T follicular helper cell (primary cell): Measurements from ENCODE around the gene ADCYAP1.

Source experiments
- DNase-seq: peaks from one replicate; pipeline ENCODE4 v3.0.0-alpha.2; 2020; ENCODE audit warnings: low read depth

ADCYAP1 gene

DNA sequence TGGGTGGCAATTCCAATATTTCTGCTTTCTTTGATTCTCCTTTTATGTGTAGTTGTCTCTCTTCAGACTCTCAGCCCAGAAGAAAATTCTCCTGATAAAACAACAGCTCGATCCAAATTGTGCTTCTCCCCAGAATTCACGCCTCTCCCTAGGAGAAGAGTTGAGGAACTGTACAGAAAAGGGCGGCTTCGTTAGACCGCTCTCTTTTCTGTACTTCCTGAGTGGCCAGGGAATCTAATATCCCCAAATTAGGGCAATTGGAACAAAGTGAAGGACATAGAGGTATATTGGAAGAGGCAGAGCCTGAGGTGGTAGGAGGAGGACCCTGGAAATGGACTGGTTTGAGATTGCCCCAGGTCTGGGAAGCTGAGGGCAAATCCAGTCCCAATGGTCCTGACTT lies 5.6 kb downstream of the ADCYAP1 start:
- DNase-seq, result no peak

DNA sequence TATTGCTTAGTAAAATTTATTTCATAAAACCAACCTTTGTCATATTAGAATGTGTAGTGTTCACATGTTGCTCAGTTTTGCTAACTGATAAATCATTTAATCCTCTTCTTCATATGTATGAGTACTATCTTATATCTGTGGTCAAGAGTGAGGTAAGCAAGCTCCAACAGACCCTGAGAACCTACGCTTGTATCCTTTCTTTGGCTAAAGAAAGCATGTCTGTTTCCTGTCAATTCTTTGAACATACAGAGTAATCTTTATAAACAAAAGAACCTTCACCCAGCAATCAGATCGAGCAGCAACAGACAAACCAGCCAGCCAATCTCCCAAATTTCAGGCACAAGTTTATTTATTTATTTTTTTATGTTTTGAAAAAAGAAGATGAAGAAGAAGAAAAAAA lies 6.4 kb downstream of the ADCYAP1 start:
- no peak for DNase-seq

DNA sequence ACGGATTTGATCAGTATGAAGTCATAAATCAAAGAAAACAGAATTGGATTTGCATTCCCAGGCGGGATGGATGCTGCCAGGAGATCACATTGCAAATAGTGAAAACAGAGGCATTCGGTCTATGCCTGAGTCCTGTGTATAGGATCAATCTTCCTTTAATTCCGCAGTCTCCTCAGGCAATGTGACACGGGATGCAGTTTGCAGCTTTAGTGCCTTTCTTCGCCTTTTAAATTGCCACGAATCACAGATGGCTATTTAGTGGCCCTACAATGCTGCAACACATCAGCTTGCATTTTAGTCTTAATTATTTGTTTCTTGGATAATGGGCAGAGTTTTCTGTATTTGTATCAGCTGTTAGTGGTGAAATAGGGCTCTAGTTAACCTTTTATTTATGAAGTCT lies 6.8 kb downstream of the ADCYAP1 start:
- DNase-seq, result no peak

DNA sequence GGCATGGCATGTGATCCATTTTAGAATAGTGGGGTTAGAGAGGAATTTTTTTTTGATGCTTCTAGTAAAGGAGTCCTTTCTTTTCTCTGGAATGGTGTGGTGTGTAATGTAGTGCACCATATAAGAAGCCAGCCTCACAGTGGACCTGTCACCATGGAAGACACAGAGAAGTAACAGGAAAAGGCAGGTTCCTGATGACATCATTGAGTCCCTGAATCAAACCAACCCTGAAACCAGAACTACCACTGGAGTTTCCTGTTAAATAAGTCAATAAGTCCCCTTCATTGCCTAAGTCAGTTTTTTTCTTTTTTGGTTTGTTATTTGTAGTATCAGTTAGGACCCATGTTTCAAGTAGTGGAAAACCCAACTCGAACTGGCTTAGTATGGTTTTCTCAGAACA lies 11.9 kb downstream of the ADCYAP1 start:
- no peak for DNase-seq

- no peak for DNase-seq
Observed at GRCh38 chr18:919078-919477, 14.4 kb downstream of the ADCYAP1 start.

DNA sequence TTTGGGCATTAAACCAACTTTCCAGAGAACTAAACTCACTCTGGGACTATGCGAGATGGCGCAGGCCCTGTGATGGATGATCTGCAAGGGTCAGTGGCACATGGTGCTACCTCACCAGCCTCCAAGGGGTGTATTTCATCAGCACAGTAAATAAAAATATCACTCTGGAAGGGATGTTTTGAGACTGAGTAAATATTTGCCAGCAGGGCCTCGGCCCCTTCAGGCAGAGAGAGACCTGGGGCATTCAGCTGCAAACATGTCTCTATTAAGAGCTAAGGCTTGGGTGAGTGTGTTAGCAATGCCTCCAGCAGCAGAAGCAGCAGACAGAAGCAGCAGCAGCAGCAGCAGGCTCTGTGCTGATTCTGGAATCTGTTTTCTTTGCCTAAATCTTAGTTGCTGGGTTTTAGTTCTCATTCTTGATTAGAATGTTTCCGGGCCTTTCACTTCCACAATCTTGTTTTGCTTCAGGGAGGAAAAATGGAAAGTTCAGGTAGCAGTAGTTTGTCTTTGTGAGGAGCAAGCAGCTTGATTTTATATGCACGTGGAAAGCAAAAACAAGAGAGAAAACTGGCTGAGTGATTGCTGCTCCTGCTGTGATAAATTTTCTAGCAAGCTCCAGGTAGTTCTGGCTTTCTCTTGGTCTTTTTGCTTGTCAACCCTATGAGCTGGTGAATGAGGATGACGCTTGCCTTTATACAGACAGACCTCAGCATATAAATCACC lies 18.6 kb downstream of the ADCYAP1 start:
- DNase-seq, result no peak

DNA sequence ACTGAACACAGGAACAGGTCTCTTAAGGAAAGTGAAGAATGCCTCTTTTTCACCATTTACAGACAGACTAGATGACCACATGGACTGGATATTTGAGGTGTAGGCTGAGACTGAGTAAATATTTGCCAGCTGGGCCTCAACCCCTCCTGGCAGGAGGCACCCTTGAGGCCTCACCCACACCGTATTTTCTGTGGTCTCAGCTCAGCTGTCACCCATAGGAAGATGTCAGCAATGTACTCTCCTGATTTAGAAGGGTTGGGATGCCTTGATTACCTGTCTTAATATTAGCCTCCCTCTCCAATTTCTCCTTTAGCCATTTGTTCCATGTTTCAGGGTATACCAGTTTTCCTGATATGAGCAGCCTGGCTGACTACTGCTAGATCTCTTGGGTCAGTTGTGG lies 20.3 kb downstream of the ADCYAP1 start:
- no peak for DNase-seq

GRCh38 chr18:926946-927345 lies 22.3 kb downstream of the ADCYAP1 start:
- DNase-seq, result no peak

DNA sequence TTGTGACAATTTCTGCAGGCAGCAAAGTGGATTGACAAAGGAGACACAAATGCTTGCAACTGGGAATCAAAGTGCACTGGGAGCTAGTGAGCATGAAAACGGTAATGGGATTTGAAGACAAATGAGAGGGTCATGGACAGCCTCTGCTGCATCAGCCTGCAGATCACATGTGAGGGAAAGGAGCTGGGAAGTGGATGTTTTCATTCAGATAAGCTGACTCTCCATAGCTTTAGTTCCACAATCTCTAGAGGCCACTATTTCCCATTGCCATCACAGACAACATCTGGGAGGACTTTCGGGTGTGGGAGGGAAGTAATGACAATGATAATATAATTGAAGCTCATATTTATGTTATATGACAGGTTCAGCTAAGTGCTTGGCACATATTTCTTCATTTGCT lies 28.4 kb downstream of the ADCYAP1 start:
- DNase-seq, result no peak

GRCh38 chr18:934518-935133 lies 30.0 kb downstream of the ADCYAP1 start:
- DNase-seq, result no peak

GRCh38 chr18:936941-937340 lies 32.3 kb downstream of the ADCYAP1 start:
- DNase-seq, result no peak

DNA sequence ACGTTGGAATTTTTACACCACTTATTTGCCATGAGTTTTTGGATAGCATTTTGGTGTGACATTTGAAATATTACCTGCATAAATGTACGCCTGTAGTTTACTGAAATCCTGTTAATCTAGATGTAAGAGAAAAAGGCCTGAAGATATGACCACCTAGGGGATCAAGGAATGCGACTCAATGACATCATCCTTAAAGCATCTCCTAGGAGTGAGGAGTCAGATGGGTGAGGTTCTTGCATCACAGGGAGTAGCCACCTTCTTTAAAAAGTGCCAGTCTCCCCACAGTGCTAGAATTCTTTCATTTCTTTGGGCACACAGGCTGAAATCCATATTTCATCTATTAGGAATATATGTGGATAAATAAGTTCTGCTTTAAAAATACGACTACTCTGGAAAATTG lies 34.5 kb downstream of the ADCYAP1 start:
- DNase-seq, result no peak

DNA sequence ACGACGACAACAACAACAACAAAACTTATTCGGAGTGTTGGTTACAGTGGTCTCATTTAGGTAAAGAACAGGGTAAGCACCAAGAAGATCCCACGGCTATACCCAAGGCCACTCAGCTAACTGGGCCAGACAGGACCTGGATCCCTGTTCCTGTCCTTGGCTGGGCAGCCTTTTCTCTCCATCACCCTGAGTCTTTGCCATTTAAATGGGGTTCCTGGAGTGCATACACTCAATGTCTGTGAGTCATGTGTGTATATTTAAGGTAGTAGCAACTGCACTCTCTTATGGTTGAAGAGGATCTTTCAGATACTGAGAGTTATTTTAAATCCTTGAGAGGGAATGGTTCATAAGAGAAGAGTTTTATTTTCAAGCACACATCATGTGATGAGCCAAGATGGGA lies 35.3 kb downstream of the ADCYAP1 start:
- DNase-seq, result no peak

DNA sequence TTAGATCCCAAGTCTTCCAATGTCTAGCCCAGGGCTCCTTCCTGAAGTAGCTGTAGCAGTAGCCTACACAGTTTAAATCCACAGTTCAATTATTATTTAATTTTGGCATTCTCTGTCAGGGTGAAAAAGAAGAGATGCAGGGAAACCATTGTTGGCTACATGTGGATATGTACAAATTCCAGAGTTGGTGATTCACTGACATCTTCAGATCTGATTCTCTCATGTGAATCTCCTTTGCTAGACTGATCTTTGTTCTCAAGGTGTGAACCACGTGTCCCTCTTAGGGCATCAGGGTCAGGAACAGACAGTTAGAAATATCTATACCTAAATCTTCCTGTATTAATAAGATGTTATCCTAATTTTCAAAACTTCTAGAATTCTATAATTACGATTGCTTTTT lies 36.7 kb downstream of the ADCYAP1 start:
- DNase-seq, result no peak

DNA sequence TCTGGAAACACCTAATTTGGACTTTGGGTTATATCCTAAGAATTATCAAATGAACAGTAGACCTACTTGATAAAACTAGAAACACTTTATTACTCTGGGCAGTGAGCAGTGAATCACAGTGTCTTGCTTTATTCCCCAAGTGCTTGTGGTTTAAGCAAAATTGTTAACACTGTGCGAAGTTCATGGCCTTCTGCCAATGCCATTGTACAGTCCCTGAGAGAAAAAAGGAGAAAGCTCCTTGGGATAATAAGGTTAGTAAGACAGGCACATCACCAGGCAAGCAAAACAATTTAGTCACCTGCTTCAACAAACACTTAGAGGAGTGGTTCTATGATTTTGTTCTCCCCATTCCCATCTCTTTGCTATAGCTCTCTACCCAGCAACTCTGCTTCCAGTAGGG lies 39.8 kb downstream of the ADCYAP1 start:
- DNase-seq, result no peak

GRCh38 chr18:949724-950631 lies 45.3 kb downstream of the ADCYAP1 start:
- no peak for DNase-seq

- no peak for DNase-seq
Observed at GRCh38 chr18:950882-951495, 46.3 kb downstream of the ADCYAP1 start.

GRCh38 chr18:955384-956066 lies 50.9 kb downstream of the ADCYAP1 start:
- DNase-seq, result no peak

DNA sequence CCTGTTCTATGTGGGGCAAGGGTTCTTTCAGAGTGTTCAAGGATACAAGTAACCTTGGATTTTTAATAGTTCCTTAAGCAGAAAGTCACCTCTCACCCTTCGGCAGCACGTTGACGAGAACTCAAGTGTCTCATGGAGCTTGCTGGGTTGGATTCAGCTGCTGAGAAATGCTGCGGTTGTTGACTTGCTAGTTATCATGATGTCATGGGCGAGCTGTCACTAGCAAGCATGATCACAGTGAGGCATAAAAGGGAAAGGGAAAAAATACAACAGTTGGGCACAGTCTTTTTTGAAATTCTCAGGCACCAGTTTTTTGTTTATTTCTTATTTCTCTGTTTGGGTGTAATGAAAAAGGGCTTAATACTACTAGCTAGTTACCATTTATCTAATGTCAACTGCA lies 53.2 kb downstream of the ADCYAP1 start:
- DNase-seq, result no peak

GRCh38 chr18:959854-960253 lies 55.2 kb downstream of the ADCYAP1 start:
- DNase-seq, result no peak
